ENCODE data around the gene CD99L2.

Gene CD99L2

DNA sequence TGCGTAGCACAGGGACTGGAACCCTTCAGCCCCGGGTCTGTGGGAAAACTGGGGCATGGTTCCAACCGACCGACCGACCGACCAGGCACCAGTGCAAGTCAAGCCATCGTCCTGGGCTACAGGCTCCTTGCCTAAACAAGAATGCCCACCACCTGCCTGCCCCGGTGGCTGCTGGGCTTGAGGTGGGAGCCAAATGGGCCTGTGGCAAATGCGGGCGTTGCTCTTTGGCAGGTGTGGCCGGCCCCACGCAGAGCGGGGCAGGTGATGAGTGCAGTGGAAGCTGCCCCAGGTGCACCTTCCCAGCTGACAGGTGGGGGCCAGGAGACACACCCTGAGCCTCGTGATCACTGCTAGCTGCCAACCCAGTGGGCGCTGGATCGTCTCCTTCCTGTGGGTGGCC, 127.4 kb downstream of the CD99L2 start:
- no peaks in the 10 kb centered on the region for H3K9me3 ChIP-seq (ENCODE audit: severe bottlenecking)
- no peaks in the 10 kb centered on the region for H3K36me3 ChIP-seq (ENCODE audit: low read depth)
- H3K27ac ChIP-seq (ENCODE audit: poor library complexity, severe bottlenecking): no peak overlapping the region
- TF ChIP-seq, protein P1, sequence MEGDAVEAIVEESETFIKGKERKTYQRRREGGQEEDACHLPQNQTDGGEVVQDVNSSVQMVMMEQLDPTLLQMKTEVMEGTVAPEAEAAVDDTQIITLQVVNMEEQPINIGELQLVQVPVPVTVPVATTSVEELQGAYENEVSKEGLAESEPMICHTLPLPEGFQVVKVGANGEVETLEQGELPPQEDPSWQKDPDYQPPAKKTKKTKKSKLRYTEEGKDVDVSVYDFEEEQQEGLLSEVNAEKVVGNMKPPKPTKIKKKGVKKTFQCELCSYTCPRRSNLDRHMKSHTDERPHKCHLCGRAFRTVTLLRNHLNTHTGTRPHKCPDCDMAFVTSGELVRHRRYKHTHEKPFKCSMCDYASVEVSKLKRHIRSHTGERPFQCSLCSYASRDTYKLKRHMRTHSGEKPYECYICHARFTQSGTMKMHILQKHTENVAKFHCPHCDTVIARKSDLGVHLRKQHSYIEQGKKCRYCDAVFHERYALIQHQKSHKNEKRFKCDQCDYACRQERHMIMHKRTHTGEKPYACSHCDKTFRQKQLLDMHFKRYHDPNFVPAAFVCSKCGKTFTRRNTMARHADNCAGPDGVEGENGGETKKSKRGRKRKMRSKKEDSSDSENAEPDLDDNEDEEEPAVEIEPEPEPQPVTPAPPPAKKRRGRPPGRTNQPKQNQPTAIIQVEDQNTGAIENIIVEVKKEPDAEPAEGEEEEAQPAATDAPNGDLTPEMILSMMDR (IDR thresholded peaks at IDR 0.05; ENCODE audit: poor library complexity, severe bottlenecking): no peak
- H3K27me3 ChIP-seq (ENCODE audit: insufficient read depth, poor library complexity, severe bottlenecking): no peaks in the 10 kb centered on the region
- DNase-seq (ENCODE audit: low spot score) (no peak), ATAC-seq (ENCODE audit: low read depth) (no peak)
- H3K4me1 ChIP-seq (ENCODE audit: insufficient read depth, poor library complexity, severe bottlenecking): no peaks in the 10 kb centered on the region
- no peak overlapping the region for H3K4me3 ChIP-seq (ENCODE audit: severe bottlenecking)

DNA sequence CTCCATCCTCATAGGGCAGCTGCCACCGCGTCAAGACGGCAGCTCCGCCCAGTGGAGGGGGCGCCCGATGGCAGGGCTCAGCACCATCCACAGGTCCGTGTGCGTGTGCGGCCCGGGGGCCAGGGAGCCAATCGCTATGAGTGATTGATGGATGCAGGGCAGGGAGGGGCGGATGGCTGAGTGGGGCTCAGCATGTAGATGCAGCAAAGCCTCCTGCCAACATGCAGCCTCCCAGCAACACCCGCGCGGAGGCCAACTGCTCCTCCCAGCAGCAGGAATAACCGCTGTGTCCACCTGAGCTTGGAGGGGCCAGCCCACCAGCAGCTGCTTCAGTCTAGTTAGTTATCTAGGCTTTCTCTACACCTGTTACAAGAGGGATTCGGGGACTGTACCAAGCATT, 127.8 kb downstream of the CD99L2 start:
- H3K36me3 ChIP-seq (ENCODE audit: low read depth): no peaks in the 10 kb centered on the region
- H3K27me3 ChIP-seq (ENCODE audit: insufficient read depth, poor library complexity, severe bottlenecking): no peaks in the 10 kb centered on the region
- ATAC-seq (ENCODE audit: low read depth) (no peak), DNase-seq (ENCODE audit: low spot score) (no peak)
- no peaks in the 10 kb centered on the region for H3K9me3 ChIP-seq (ENCODE audit: severe bottlenecking)
- H3K4me3 ChIP-seq (ENCODE audit: severe bottlenecking): no peak overlapping the region
- no peak overlapping the region for H3K27ac ChIP-seq (ENCODE audit: poor library complexity, severe bottlenecking)
- H3K4me1 ChIP-seq (ENCODE audit: insufficient read depth, poor library complexity, severe bottlenecking): no peaks in the 10 kb centered on the region
- TF ChIP-seq, protein P1 (IDR thresholded peaks at IDR 0.05; ENCODE audit: poor library complexity, severe bottlenecking): no peak

DNA sequence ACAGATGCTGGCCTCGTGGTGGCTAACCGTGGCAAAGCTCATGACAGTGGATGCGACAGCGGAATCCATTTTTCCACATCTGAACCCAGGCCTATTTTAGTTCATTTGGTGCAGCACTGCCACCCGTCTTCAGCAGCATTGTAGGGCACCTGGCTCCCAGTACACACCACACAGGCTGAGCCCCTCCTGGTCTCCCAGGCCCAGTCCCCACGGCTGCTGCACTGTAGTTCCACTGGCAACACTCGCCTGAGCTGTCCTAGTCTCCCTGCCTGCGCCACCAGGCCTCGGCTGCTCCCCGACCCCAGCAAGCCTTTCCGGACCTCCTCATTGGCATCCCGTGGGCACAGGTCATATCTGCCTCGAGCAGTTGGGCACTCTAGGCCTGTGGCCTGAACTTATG, 129.1 kb downstream of the CD99L2 start:
- H3K27ac ChIP-seq (ENCODE audit: poor library complexity, severe bottlenecking): no peak overlapping the region
- no peaks in the 10 kb centered on the region for H3K9me3 ChIP-seq (ENCODE audit: severe bottlenecking)
- ATAC-seq (ENCODE audit: low read depth) (no peak), DNase-seq (ENCODE audit: low spot score) (no peak)
- no peaks in the 10 kb centered on the region for H3K27me3 ChIP-seq (ENCODE audit: insufficient read depth, poor library complexity, severe bottlenecking)
- H3K4me3 ChIP-seq (ENCODE audit: severe bottlenecking): no peak overlapping the region
- H3K36me3 ChIP-seq (ENCODE audit: low read depth): no peaks in the 10 kb centered on the region
- H3K4me1 ChIP-seq (ENCODE audit: insufficient read depth, poor library complexity, severe bottlenecking): no peaks in the 10 kb centered on the region
- TF ChIP-seq, protein P1 (IDR thresholded peaks at IDR 0.05; ENCODE audit: poor library complexity, severe bottlenecking): no peak

DNA sequence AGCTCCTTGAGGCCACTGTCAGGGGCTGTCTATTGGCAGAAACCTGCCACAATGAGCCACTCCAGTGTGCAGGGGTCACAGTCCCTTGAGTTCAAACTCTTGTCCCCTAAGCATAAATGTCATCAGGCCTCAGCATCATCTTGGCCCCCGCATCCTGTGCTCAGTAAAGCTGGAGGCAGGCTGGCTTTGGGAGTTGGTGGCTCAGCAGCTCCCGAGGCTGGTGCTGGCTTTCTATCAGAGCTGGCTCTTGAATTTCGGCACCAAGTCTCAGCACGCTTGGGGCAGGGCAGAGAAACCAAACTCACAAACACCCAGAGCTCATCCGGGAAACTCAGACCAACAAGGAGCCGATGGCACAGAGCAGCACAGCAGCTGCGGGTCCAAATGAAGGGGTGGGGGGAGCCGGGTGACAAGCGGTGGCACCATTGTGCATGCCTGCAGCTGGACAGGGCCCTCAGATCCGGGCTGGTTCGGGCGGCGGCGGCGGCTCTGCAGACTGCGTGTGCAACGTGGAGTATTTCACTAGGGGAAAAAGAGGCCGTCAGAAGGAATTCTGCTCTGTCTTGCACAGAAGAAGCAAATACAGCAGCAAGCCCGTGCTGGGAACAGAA, 129.8 kb downstream of the CD99L2 start:
- no peak overlapping the region for H3K4me3 ChIP-seq (ENCODE audit: severe bottlenecking)
- no peaks in the 10 kb centered on the region for H3K36me3 ChIP-seq (ENCODE audit: low read depth)
- ATAC-seq (ENCODE audit: low read depth) (no peak), DNase-seq (ENCODE audit: low spot score) (no peak)
- TF ChIP-seq, protein P1 (IDR thresholded peaks at IDR 0.05; ENCODE audit: poor library complexity, severe bottlenecking): no peak
- H3K27ac ChIP-seq (ENCODE audit: poor library complexity, severe bottlenecking): no peak overlapping the region
- no peaks in the 10 kb centered on the region for H3K4me1 ChIP-seq (ENCODE audit: insufficient read depth, poor library complexity, severe bottlenecking)
- no peaks in the 10 kb centered on the region for H3K27me3 ChIP-seq (ENCODE audit: insufficient read depth, poor library complexity, severe bottlenecking)
- H3K9me3 ChIP-seq (ENCODE audit: severe bottlenecking): no peaks in the 10 kb centered on the region

DNA sequence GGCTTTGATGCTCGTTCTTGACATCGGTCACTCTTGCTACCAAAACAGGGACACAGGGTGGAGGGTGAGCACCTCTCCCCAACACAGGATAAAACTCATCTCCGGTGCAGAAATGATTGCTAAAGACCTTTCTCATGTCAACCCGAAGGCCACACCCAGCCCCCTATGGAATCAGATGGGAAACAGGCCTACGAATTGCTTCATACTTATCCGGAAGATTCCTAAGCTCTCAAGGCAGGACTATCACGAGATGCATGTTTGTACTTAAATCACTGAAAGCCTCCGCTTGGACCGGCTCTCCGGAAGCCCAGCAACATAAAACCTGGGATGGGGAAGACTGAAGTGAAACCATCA, 130.4 kb downstream of the CD99L2 start:
- H3K36me3 ChIP-seq (ENCODE audit: low read depth): no peaks in the 10 kb centered on the region
- TF ChIP-seq, protein P1 (IDR thresholded peaks at IDR 0.05; ENCODE audit: poor library complexity, severe bottlenecking): no peak
- DNase-seq (ENCODE audit: low spot score) (no peak), ATAC-seq (ENCODE audit: low read depth) (no peak)
- no peak overlapping the region for H3K4me3 ChIP-seq (ENCODE audit: severe bottlenecking)
- no peaks in the 10 kb centered on the region for H3K4me1 ChIP-seq (ENCODE audit: insufficient read depth, poor library complexity, severe bottlenecking)
- H3K27me3 ChIP-seq (ENCODE audit: insufficient read depth, poor library complexity, severe bottlenecking): no peaks in the 10 kb centered on the region
- H3K27ac ChIP-seq (ENCODE audit: poor library complexity, severe bottlenecking): no peak overlapping the region
- no peaks in the 10 kb centered on the region for H3K9me3 ChIP-seq (ENCODE audit: severe bottlenecking)
